Omental fat pad (tissue), 4 donors: ENCODE results near the gene SFR1. TPM values are rescaled to one million over a fixed set of nuclear protein-coding genes. Genes with fewer than 3 reads are reported as not detected.
A peak's percentile ranks its signal among the peaks of the same experiment; 100 is the strongest.

Source experiments
- ATAC-seq: fragments of 150-250 bp; one replicate; pipeline ENCODE4 v1.9.1; 2016; ENCODE audit warnings: mild to moderate bottlenecking, moderate library complexity; ENCODE audit not compliant: low FRiP score
- DNase-seq: peaks from one replicate; pipeline ENCODE4 v3.0.0-alpha.2; 2019; ENCODE audit warnings: low spot score
- CTCF ChIP-seq, 3 donors: fragments of 450-650 bp; IDR thresholded peaks; one replicate each; pipeline ENCODE4 v1.5.1; 2016 to 2017; ENCODE audit warnings: antibody characterized with exemption in 3 of 3, mild to moderate bottlenecking in 3 of 3, moderate library complexity in 2 of 3
- total RNA-seq, 4 donors: library from RNA; depleted of rRNA; stranded (reverse); fragments of >200 nt; gene quantifications; one replicate each; pipeline ENCODE4 v1.1.0, GENCODE V29; 2016

SFR1 gene
- 1 to 10 TPM; 4.7 to 8.2 (median 6.0) TPM for total RNA-seq

GRCh38 chr10:104121485-104122224 lies at the start of gene SFR1:
SFR1 (plus strand) TSS chr10:104122171; CDS start chr10:104122184, 13 bp downstream.
- ATAC-seq, result peak; percentile 93
- TF ChIP-seq CTCF (IDR thresholded peaks at IDR 0.05), result no peak
- DNase-seq, result peak; percentile 89

- no peak for TF ChIP-seq CTCF (IDR thresholded peaks at IDR 0.05)
- DNase-seq (no peak), ATAC-seq (no peak)
These were observed 49.2 kb upstream of the SFR1 start for GRCh38 chr10:104072786-104073185.

- no peak for DNase-seq
- no peak for ATAC-seq
- no peak for TF ChIP-seq CTCF (IDR thresholded peaks at IDR 0.05)
These were observed 47.5 kb upstream of the SFR1 start for GRCh38 chr10:104074505-104074904.

GRCh38 chr10:104076743-104077160 lies 45.2 kb upstream of the SFR1 start:
- DNase-seq (no peak), ATAC-seq (no peak)
- no peak for TF ChIP-seq CTCF (IDR thresholded peaks at IDR 0.05)

GRCh38 chr10:104077247-104077646 lies 44.7 kb upstream of the SFR1 start:
- no peak for TF ChIP-seq CTCF (IDR thresholded peaks at IDR 0.05)
- ATAC-seq, result no peak
- no peak for DNase-seq

- DNase-seq (no peak), ATAC-seq (no peak)
- no peak for TF ChIP-seq CTCF (IDR thresholded peaks at IDR 0.05)
These were observed 44.3 kb upstream of the SFR1 start for GRCh38 chr10:104077663-104078151.

GRCh38 chr10:104080762-104081161 lies 41.2 kb upstream of the SFR1 start:
- ATAC-seq, result no peak
- no peak for TF ChIP-seq CTCF (IDR thresholded peaks at IDR 0.05)
- DNase-seq, result no peak
